ENCODE results near the gene BGLAP.
A peak's percentile ranks its signal among the peaks of the same experiment; 100 is the strongest.
"Not testable (repeated sequence)": the region's sequence is repeated elsewhere in the genome, so short reads cannot be mapped to it uniquely, and the experiment has no call there.

Gene BGLAP

DNA sequence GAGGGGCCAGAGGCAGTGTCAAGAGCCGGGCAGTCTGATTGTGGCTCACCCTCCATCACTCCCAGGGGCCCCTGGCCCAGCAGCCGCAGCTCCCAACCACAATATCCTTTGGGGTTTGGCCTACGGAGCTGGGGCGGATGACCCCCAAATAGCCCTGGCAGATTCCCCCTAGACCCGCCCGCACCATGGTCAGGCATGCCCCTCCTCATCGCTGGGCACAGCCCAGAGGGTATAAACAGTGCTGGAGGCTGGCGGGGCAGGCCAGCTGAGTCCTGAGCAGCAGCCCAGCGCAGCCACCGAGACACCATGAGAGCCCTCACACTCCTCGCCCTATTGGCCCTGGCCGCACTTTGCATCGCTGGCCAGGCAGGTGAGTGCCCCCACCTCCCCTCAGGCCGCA is at the start of gene BGLAP:
BGLAP (plus strand) TSS at position 259 of the 400 bp plus-strand sequence; CDS start at position 307, 48 bp downstream.
- DNase-seq: no peak

DNA sequence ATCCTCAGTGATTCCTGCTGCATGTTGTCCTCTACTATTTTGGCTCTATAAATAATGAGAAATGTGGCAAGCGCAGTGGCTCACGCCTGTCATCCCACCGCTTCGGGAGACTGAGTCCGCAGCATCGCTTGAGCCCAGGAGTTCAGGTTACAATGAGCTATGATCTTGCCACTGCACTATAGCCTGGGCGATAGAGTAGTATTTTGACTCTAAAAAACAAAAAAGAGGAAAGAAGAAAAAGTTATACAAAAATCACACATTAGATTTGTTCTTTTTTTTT is 48.8 kb upstream of the BGLAP start:
- no peak for DNase-seq

DNA sequence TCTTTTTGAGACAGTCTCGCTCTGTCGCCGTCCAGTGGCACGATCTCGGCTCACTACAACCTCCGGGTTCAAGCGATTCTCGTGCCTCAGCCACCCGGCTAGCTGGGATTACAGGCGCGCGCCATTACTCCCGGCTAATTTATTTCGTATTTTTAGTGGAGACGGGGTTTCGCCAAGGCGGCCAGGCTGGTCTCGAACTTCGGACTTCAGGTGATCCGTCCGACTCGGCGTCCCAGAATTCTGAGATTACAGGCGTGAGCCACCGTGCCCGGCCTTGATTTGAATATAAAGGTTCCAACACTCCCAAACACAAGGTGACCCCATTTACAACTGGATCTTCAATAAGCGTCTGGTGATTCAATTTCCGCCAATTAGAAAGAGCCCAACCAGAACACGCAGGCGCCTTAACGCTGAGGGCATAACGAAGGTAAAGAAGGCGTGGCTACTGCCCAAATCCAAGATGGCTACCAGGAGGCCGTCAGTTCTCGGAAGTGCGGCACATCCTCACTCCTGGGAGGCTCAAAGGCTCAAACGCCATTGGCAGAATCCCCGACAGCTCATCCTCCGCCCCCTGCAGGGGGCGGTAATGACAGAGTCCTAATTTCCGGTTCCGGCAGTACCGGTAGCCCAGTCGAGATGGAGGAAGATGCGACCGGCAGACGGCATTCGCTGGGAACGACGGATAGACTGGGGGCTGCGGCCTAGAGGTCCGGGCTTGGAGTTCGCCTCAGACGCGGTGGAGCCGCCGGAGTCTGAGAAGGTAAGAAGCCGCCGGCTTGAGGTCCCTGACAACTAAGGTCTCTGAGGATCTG is 48.3 kb upstream of the BGLAP start, which contains the start of gene SLC25A44:
SLC25A44 (plus strand) TSS at position 617 of the 812 bp plus-strand sequence. CDS start 5,744 bp downstream, outside the sequence.
- peak; percentile 97 for DNase-seq

DNA sequence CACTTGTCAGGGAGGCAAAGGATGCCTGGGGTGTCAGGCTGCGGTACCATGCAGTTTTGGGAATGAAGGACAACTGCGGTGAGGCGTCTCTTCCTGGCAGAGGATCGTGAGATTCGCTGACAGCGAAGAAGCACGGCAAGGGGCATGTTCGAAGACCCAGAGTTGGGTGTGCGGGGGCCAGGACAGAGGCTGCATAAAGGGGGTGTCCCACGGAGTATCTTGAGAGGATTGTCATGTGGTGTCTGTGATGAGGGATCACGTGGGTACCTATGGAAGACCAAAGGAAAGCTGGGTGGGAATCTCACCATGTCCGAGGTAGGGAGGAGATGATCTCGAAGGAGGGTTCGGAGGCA is 47.7 kb upstream of the BGLAP start:
- no peak for DNase-seq

DNA sequence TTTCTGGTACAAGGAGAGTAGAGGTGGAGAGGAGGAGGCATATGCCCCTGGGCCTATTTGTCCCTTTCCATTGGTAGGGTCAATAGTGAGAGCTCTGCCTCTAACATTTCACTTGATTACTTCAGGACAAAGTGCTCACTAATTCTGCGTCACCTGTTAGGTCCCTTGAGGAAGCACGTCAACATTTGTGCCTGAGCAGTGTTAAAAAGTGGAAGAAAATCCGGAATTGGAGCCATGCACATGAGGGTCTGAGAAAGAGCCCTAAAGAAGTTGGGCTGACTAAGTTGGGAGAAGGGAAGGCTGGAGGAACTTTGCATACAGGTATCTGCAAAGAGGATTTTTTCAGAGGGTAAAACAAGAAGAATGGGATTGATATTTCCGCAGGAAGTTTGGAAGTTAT is 46.1 kb upstream of the BGLAP start:
- DNase-seq: no peak

DNA sequence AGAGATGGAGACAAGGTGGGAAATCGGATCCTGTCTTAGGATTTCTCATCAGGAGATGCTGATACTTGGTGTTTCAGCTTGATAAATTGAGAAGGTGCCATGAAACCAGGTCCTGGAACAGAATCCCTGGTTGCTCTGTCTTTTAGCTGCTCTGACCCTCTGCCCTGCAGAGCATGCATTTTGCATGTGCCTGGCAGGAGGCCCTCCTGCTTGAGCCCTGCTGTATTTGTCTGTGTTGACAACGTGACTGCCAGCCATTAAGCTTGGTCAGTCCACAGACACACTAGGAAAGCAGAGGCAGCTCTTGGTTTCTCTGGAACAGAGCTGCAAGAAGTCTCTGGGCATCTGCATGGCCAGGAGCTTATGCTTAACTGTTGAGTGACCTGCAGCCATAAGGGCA is 45.5 kb upstream of the BGLAP start:
- no peak for DNase-seq

DNA sequence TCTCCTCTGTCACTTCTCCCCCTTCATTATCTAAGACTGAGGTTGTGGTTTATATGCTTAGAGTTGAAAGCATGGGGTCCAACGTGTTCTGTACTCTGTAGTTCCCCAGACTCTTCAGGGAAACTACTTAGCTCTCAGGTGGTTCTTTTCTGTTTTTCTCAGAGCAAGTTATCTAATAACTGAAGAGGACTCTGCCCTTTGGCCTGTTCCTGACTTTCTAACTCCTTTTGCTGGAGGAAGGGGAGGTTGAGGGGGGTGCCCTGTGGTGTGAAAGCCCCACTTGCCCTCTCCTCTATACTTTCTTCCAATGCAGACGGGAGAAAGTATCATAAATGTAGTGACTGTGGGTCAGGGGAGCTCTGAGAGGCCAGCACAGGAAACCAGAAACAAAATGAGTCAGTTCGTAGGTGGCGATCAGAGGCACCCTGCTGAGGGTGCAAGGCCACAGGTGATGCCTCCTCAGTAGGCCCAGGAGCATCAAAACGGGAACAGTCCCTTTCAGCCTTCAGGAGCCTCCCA is 43.1 kb upstream of the BGLAP start:
- DNase-seq: peak; percentile 51

DNA sequence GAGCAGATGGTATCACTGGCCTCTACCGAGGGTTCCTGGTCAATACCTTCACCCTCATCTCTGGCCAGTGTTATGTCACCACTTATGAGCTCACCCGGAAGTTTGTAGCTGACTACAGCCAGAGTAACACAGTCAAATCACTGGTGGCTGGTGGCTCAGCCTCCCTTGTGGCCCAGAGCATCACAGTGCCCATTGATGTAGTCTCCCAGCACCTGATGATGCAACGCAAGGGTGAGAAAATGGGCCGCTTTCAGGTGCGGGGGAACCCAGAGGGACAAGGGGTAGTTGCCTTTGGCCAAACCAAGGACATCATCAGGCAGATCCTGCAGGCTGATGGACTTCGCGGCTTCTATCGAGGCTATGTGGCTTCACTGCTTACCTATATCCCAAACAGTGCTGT is 41.9 kb upstream of the BGLAP start:
- DNase-seq: no peak

DNA sequence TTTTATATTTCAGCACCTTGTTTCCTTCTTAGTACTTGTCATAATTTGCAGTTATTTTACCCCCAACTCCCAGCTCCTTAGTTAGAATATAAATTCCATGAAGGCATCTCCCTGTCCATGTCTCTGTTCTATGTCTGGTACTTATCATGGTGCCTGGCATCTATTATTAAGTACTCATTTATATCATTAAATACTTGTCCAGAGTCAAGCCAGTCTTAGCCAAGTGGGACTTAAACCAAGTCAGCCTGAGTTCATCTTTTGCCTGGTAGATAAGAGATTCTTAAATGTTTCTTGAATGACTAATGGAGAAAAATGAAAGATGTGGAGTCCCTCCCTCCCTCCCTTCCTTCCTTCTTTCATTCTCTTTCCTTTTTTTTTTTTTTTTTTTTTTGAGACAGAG is 38.7 kb upstream of the BGLAP start:
- no peak for DNase-seq

DNA sequence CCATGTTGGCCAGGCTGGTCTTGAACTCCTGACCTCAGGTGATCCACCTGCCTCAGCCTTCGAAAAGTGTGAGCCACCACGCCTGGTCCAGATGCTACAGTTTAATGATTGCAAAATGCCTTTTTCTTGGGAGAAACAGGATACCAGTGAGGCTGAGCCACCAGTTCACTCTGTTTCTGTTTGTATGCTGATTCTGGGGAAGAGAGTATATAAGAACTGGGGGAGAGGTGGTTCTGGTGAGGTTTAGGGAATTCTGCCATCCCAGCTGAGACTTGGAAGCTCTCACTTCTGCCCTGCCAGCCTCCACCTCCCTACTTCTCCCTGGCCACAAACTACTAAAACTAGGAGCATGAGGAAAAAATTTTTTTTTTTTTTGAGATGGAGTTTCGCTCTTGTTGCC is 37.3 kb upstream of the BGLAP start:
- no peak for DNase-seq

DNA sequence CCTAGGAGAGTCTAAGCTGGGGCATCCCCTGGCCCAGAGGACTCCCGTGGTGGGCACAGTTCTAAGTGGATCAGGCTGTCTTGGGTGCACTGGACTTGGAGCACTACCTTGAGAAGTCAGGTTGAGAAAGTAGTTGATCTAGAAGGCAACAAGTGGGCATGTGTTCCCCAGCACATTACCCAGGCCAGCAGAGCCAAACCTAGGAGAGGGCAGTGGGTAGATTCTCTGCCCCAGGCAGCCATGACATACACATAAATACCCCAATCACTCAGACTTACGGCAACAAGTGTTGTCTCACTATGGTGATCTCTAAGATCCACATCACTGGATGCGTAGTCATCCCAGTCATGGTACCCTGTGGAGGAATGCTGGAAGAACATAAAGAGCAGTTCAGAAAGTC is 30.7 kb upstream of the BGLAP start:
- no peak for DNase-seq

DNA sequence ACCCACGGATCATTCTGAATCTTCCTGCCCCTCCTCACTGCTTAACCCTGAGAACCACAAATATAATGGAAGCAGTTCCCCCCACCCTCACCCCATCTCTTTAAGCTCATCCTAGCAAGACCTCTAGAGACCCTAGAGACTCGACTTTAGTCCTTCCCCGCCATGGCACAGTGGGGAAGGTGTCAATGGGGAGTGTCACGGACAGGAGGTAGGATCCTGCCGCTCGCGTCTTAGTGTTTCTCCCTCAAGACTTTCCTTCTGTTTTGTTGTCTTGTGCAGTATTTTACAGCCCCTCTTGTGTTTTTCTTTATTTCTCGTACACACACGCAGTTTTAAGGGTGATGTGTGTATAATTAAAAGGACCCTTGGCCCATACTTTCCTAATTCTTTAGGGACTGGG is 29.9 kb upstream of the BGLAP start:
- DNase-seq: no peak

DNA sequence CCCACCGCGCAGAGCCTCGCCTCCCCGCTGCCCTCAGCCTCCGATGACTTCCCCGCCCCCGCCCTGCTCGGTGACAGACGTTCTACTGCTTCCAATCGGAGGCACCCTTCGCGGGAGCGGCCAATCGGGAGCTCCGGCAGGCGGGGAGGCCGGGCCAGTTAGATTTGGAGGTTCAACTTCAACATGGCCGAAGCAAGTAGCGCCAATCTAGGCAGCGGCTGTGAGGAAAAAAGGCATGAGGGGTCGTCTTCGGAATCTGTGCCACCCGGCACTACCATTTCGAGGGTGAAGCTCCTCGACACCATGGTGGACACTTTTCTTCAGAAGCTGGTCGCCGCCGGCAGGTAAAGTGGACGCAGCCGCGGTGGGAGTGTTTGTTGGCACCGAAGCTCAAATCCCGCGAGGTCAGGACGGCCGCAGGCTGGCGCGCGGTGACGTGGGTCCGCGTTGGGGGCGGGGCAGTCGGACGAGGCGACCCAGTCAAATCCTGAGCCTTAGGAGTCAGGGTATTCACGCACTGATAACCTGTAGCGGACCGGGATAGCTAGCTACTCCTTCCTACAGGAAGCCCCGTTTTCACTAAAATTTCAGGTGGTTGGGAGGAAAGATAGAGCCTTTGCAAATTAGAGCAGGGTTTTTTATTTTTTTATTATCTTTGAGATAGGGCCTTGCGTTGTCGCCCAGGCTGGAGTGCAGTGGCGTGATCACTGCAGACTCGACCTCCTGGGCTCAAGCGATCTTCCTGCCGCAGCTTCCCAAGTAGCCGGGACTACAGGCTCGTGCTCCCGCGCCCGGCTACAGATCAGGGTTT is 28.9 kb upstream of the BGLAP start, which contains the start of gene PMF1:
PMF1 (plus strand) TSS at position 175 of the 811 bp plus-strand sequence; CDS start at position 184, 9 bp downstream.
- peak; percentile 98 for DNase-seq

DNA sequence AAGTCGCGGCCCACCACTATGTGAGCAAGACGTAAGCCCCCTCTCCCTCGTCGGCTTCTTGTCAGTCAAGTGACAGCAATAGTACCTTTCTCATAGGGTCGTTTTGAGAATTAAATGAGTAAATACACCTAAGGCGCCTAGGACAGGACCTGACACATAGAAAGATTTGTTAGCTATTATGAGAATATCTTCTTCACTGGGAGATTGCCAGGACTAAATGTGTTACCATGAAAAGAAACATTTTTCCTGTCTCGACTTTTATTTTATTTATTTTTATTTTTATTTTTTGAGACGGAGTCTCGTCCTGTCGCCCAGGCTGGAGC is 28.4 kb upstream of the BGLAP start:
- no peak for DNase-seq

DNA sequence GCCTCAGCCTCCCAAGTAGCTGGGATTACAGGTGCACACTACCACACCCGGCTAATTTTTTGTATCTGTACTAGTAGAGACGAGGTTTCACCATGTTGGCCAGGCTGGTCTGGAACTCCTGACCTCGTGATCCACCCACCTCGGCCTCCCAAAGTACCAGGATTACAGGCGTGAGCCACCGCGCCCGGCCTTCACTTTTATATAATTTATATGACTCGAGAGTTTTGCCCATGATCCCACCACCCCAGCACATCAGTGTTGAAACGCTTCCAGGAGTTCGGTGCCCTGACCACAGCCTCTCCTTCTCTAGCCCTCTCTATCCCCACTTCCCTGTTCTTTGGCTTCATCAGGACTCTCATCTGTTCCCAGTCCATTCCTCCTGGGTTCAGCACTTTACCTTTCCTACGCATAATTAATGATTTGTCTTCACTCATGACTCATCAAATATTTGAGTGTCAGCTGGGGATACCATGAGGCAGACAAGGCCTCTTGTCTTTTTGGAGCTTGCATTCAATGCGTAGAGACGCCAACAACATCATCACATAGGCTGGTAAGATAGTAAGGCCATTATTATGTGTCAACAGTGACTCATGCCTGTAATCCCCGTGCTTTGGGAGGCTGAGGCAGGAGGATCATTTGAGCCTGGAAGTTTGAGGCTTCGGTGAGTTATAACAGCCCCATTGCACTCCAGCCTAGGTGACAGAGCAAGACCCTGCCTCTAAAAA is 27.8 kb upstream of the BGLAP start:
- peak; percentile 53 for DNase-seq

DNA sequence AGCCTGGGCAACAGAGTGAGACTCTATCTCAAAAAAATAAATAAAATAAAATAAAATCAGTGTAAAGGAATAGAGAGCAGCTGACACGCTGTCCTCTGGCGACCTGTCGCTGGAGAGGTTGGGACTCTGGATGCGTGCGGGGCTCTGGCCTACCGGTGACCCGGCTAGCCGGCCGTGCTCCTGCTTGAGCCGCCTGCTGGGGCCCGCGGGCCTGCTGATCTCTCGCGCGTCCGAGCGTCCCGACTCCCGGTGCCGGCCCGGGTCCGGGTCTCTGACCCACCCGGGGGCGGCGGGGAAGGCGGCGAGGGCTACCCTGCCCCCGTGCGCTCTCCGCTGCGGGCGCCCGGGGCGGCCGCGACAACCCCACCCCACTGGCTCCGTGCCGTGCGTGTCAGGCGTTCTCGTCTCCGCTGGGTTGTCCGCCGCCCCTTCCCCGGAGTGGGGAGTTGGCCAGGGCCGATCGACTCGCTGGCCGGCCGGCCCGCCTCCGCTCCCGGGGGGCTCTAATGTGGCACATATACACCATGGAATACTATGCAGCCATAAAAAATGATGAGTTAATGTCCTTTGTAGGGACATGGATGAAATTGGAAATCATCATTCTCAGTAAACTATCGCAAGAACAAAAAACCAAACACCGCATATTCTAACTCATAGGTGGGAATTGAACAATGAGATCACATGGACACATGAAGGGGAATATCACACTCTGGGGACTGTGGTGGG is 25.5 kb upstream of the BGLAP start:
- not testable (repeated sequence) for DNase-seq

DNA sequence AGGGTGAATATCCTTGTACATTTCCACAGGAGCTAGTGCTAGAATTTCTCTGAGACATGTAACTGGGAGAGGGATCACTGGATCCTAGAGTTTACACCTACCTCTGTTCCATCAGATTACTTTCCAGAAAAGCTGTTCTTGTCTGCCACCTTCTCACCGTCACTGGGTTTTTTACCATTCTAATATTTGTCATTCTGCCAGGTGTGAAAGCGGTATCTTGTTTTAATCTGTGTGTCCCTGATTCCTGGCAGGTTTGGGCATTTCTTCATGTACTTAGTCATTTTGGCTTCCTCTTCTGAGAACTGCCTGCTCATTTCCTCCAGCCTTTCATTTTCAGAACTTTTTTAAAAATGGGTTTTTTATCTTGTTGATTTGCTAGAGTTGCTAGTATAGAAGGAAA is 24.1 kb upstream of the BGLAP start:
- peak; percentile 52 for DNase-seq

DNA sequence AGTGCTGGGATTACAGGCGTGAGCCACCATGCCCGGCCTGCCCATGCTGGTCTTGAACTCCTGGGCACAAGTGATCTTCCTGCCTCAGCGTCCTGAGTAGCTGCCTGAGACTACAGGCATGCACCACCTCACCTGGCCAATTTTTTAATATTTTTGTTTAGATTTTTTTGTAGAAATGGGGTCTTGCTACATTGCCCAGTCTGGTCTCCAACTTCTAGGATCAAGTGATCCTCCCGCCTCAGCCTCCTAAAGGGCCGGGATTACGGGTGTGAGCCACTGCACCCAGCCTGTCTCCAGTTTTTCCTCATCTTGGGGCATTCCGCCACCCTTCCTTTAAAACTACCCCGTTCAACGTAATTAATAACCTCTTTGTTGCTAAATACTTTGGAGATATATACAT is 21.8 kb upstream of the BGLAP start:
- DNase-seq: no peak

DNA sequence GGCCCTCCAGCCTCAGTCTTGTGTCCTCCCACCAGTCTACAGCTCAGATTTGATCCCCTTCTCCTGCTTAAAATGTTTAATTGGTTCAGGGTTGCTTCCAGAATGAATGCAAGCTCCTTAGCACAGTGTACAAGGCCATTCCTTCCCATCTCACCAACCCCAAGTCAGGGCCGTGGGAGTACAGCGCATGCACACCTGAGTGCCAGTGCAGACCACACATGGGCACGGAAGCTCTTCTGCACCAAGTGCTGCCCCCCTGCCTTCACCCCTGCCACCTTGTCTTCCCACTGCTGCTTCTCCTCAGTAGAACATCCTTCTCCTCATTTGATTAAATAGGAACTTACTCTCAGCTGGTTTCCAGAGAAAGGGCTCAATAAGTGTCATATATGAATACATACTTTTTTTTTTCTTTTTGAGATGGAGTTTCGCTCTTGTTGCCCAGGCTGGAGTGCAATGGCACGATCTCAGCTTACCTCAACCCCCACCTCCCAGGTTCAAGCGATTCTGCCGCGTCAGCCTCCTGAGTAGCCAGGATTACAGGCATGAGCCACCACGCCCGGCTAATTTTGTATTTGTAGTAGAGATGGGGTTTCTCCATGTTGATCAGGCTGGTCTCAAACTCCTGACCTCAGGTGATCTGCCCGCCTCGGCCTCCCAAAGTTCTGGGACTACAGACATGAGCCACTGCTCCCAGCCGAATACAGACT is 19.8 kb upstream of the BGLAP start:
- peak; percentile 54 for DNase-seq

DNA sequence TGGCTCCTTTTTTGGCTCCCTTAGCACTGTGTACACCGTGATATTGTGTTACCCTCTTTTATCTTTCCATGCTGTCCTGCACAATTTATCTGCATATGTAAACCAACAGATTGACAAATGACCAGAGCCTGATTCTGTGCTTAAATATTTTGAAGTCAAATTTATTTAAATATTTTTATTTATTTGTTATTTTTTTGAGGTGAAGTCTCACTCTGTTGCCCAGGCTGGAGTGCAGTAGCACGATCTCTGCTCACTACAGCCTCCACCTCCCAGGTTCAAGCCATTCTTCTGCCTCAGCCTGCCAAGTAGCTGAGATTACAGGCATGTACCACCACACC is 16.3 kb upstream of the BGLAP start:
- no peak for DNase-seq

DNA sequence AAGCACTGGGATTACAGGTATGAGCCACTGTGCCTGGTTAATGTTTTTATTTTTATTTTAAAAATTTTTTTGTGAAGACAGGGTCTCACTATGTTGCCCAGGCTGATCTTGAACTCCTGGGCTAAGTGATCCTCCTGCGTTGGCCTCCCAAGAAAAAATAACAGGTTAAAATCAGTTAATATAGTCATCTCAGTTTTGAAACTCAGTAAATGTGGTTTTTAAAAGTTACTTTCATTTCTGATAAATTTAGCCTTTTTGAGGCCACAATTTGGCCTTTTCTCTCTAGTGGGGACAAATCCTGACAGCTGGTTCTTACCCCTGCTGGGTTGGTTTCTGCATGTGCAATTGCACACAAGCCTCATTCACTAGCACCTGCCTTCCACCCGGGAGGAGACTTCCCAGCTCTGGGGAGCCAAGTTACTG is 15.9 kb upstream of the BGLAP start:
- DNase-seq: no peak

DNA sequence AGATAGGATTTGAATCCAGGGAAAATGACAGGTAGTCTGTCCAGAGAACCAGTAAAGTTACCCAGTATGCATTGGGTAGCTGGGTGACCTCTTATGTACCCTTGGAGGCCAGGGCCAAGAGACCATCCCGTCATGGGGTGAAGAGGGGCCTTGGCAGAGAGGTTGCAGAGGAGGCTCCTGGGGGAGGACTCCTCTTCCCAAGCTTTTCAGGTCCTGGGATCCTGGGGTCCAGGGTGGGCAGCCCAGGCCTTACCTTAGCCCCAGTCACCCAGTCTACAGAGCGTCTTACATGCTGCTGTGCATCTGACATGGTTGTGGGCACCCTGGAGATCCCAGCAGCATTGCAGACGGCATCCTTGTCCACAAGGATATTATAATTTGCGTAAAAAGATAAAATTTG is 15.2 kb upstream of the BGLAP start:
- no peak for DNase-seq
